Vagina (tissue), 2 donors: Measurements from ENCODE around the gene SEMA6A. TPM values are rescaled to one million over a fixed set of nuclear protein-coding genes. Genes with fewer than 3 reads are reported as not detected.

Experiments used
- DNase-seq, 2 donors: peaks; one replicate each; pipeline ENCODE4 v3.0.0-alpha.2; 2017; ENCODE audit errors: extremely low spot score in 2 of 2
- H3K27ac ChIP-seq: fragments of 200-600 bp; sonication (generic); one replicate; pipeline ENCODE4 v1.5.1; 2019
- H3K27me3 ChIP-seq: fragments of 200-600 bp; sonication (generic); one replicate; pipeline ENCODE4 v1.5.1; 2019
- H3K36me3 ChIP-seq, 2 donors: fragments of 200-600 bp; sonication (generic); one replicate each; pipeline ENCODE4 v1.5.1; 2017 to 2019
- H3K4me1 ChIP-seq: fragments of 200-600 bp; sonication (generic); one replicate; pipeline ENCODE4 v1.5.1; 2019
- H3K4me3 ChIP-seq, 2 donors: fragments of 200-600 bp; sonication (generic); 1 replicate in 1 of 2; 2 replicates in 1 of 2; pipeline ENCODE4 v1.5.1; 2016 to 2019
- H3K9me3 ChIP-seq: fragments of 200-600 bp; sonication (generic); one replicate; pipeline ENCODE4 v1.5.1; 2019
- POLR2A ChIP-seq, 2 donors: fragments of 450-650 bp; IDR thresholded peaks; one replicate each; pipeline ENCODE4 v1.6.1; 2017; ENCODE audit warnings: antibody characterized with exemption in 2 of 2, mild to moderate bottlenecking in 2 of 2, moderate library complexity in 2 of 2
- POLR2AphosphoS5 ChIP-seq, 2 donors: sonication (generic); formaldehyde crosslinking; IDR thresholded peaks; one replicate each; pipeline ENCODE4 v1.9.0; 2017; ENCODE audit warnings: antibody characterized with exemption in 2 of 2, mild to moderate bottlenecking in 2 of 2, low read depth in 1 of 2; ENCODE audit not compliant: insufficient read depth in 1 of 2
- intact Hi-C: fragments of 100-400 bp; cut with DNase I; formaldehyde crosslinking; loops from one replicate; pipeline ENCODE4 v1.15.1; 2023
- total RNA-seq: library from RNA; depleted of rRNA; stranded (reverse); fragments of >200 nt; gene quantifications from one replicate; pipeline ENCODE4 v1.2.3, GENCODE V29; 2016
- TF ChIP-seq, protein P1 (sequence below), 3 experiments: fragments of 450-650 bp in 2 of 3; fragments of 200-600 bp in 1 of 3; sonication (generic) in 1 of 3; IDR thresholded peaks; one replicate each; pipeline ENCODE4 v1.5.1; 2017 to 2019; ENCODE audit warnings: antibody characterized with exemption in 3 of 3, mild to moderate bottlenecking in 2 of 3, moderate library complexity in 2 of 3

Gene SEMA6A
- total RNA-seq, 1 donor from 2014 or later: 28.7 TPM

DNA sequence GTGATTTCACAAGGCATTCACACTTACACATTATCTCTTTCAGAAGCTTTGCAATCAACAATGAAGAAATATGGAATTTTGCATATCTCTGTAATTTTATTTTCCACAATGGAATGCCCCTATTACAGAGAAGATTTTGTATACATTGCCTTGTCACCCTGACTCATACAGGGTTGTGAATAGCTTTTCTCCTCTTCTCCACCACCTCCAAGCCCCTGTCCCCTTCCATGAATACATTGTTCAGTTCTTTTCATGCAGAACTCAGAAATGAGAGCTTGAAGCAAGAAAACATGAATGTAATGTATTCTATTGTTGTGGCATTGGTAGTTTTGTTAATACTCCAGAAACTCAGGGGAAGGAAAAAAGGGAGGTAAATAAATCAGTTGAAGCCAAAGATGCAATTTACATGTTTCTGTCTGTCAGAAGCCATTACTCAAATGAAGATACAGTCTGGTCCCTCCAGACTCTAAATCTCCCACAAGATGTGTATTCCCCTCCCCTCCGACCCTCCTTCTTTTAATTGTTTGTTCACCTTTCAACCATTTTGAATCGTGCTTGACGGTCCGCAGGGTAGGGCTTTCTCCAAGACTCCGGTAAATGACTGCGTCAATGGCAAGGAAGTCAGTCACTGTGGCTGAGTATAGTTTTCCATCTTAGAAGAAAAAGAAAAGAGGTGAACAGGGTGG lies 86.1 kb downstream of the SEMA6A start:
- Histone ChIP-seq H3K36me3 (peaks cover 0 to 27% of the 10 kb centered on the region in 2 donors), H3K27me3 (no peaks in the 10 kb centered on the region), H3K27ac (no peak overlapping the region), H3K9me3 (no peaks in the 10 kb centered on the region), H3K4me3 (no peak overlapping the region), H3K4me1 (no peaks in the 10 kb centered on the region)
- DNase-seq: no peak
- intact Hi-C loops: no loop called here
- TF ChIP-seq POLR2A (IDR thresholded peaks at IDR 0.05) (no peak), POLR2AphosphoS5 (IDR thresholded peaks at IDR 0.05; ENCODE audit: insufficient read depth in 1 of 2, low read depth in 1 of 2) (no peak)
- TF ChIP-seq, protein P1, sequence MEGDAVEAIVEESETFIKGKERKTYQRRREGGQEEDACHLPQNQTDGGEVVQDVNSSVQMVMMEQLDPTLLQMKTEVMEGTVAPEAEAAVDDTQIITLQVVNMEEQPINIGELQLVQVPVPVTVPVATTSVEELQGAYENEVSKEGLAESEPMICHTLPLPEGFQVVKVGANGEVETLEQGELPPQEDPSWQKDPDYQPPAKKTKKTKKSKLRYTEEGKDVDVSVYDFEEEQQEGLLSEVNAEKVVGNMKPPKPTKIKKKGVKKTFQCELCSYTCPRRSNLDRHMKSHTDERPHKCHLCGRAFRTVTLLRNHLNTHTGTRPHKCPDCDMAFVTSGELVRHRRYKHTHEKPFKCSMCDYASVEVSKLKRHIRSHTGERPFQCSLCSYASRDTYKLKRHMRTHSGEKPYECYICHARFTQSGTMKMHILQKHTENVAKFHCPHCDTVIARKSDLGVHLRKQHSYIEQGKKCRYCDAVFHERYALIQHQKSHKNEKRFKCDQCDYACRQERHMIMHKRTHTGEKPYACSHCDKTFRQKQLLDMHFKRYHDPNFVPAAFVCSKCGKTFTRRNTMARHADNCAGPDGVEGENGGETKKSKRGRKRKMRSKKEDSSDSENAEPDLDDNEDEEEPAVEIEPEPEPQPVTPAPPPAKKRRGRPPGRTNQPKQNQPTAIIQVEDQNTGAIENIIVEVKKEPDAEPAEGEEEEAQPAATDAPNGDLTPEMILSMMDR (IDR thresholded peaks at IDR 0.05): no peak

DNA sequence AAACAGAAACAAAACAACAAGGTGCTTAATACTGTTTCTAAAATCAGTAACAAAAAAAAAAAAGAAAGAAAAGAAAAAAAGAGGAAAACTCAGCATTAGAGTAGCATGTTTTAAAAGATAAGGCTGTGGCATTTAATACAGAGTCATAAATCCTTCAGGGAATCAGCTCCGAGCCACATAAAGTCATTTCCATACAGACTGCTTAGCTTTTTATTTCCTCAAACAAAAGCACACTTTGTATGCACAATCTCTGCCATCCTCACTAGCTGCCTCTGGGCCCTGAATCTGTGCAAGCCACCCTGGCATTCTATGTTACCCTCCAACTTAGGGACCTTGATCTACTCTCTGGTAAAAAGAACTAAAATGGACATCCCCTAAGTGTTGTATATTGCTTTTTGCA lies 87.6 kb downstream of the SEMA6A start:
- no peak for DNase-seq
- no peaks in the 10 kb centered on the region for H3K4me1 ChIP-seq
- no peaks in the 10 kb centered on the region for H3K27me3 ChIP-seq
- no peak overlapping the region for H3K4me3 ChIP-seq
- no peak for TF ChIP-seq POLR2A (IDR thresholded peaks at IDR 0.05)
- TF ChIP-seq, protein P1 (IDR thresholded peaks at IDR 0.05): no peak
- TF ChIP-seq POLR2AphosphoS5 (IDR thresholded peaks at IDR 0.05; ENCODE audit: insufficient read depth in 1 of 2, low read depth in 1 of 2): no peak
- no peak overlapping the region for H3K27ac ChIP-seq
- intact Hi-C loops: no loop called here
- no peaks in the 10 kb centered on the region for H3K9me3 ChIP-seq
- H3K36me3 ChIP-seq: peaks cover 0 to 24% of the 10 kb centered on the region in 2 donors

GRCh38 chr5:116486588-116486987 lies 88.0 kb downstream of the SEMA6A start:
- Histone ChIP-seq H3K4me1 (no peaks in the 10 kb centered on the region), H3K27me3 (no peaks in the 10 kb centered on the region), H3K36me3 (peaks cover 0 to 28% of the 10 kb centered on the region in 2 donors), H3K27ac (no peak overlapping the region), H3K4me3 (no peak overlapping the region), H3K9me3 (no peaks in the 10 kb centered on the region)
- intact Hi-C loops: no loop called here
- TF ChIP-seq, protein P1 (IDR thresholded peaks at IDR 0.05): no peak
- TF ChIP-seq POLR2A (IDR thresholded peaks at IDR 0.05) (no peak), POLR2AphosphoS5 (IDR thresholded peaks at IDR 0.05; ENCODE audit: insufficient read depth in 1 of 2, low read depth in 1 of 2) (no peak)
- DNase-seq: no peak

DNA sequence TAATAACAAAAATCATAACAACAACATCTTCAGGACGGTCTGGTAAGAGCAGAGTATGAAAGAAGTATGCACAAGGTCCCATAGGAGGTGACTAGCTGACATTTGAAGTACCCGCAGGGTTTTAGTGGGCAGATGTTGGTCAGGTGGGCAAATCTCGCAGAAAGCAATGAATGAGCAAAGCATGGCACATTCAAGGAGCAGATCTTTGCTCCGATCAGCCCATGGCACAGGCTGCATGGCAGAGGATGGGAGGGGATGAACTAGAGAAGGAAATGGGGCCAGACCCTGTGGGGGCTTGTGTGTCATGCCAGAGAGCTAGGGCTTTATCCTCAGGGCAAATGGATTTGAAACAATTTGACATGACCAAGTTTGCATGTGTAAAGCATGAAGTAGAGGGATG lies 90.0 kb downstream of the SEMA6A start:
- no peaks in the 10 kb centered on the region for H3K9me3 ChIP-seq
- no peak for TF ChIP-seq POLR2A (IDR thresholded peaks at IDR 0.05)
- H3K4me3 ChIP-seq: no peak overlapping the region
- H3K4me1 ChIP-seq: no peaks in the 10 kb centered on the region
- no peak for DNase-seq
- H3K27me3 ChIP-seq: no peaks in the 10 kb centered on the region
- no peak overlapping the region for H3K27ac ChIP-seq
- peaks cover 0 to 39% of the 10 kb centered on the region in 2 donors for H3K36me3 ChIP-seq
- intact Hi-C loops: no loop called here

GRCh38 chr5:116482394-116482793 lies 92.2 kb downstream of the SEMA6A start:
- no peaks in the 10 kb centered on the region for H3K9me3 ChIP-seq
- no peak for DNase-seq
- H3K27me3 ChIP-seq: no peaks in the 10 kb centered on the region
- H3K4me3 ChIP-seq: no peak overlapping the region
- no peaks in the 10 kb centered on the region for H3K4me1 ChIP-seq
- intact Hi-C loops: no loop called here
- no peak overlapping the region for H3K27ac ChIP-seq
- TF ChIP-seq, protein P1 (IDR thresholded peaks at IDR 0.05): no peak
- no peak for TF ChIP-seq POLR2AphosphoS5 (IDR thresholded peaks at IDR 0.05; ENCODE audit: insufficient read depth in 1 of 2, low read depth in 1 of 2)
- no peak for TF ChIP-seq POLR2A (IDR thresholded peaks at IDR 0.05)
- H3K36me3 ChIP-seq: peaks cover 0 to 60% of the 10 kb centered on the region in 2 donors
